ENCODE data around the gene HTRA2.
"Not testable (repeated sequence)": the region's sequence is repeated elsewhere in the genome, so short reads cannot be mapped to it uniquely, and the experiment has no call there.

Gene HTRA2

GRCh38 chr2:74529357-74530238 lies at the start of gene HTRA2, which contains the start of gene AUP1:
TSS of gene HTRA2 (plus strand) at chr2:74529933. CDS start at chr2:74530007, 74 bp downstream.
TSS of gene AUP1 (minus strand) at chr2:74529706. CDS start at chr2:74529629, 77 bp downstream.
- DNase-seq: peak; percentile 91

- DNase-seq: no peak
These were observed 48.3 kb upstream of the HTRA2 start for GRCh38 chr2:74481431-74481830.

GRCh38 chr2:74481961-74482800 lies 47.6 kb upstream of the HTRA2 start:
- peak; percentile 69 for DNase-seq

DNA sequence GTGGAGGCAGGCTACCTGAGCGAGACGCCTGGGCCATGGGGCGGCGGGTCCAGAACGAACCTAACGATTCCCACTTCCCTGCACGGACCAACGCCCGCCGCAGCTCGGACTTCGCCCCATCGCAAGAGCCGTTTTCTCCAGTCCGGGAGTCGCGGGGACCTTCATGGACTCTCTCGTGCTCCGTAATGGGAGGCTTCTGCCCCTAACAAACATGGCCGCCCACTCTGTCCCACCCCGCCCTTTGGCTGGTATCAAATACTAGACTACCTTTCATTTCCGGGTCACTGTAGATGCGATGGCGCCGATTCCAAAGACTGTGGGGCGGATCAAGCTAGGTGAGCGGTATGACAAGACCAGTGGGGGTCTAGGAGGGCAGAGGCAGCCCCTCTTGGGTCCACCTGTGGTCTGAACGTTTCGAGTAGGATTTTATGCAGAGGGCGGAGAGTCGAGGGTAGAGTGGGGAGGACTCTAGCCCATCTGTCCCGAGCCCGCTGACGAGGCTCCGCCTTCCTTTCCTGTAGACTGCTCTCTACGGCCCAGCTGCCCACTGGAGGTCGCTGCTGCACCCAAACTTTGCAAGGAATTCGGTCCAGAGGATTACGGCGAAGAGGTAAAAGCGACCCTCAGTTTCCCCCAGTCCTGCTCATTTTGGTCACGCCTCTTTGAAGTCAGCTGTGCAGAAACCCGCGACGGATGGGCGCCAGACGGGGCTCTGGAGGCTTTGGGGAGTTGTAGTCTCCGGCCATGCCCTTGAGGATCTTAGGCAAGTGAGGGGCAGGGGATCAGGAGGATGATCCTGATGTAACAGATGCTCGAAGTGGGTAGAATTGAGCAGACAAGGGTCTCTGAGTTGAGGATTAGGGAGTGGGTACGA lies 46.7 kb upstream of the HTRA2 start, which contains the start of the genes CCDC142 and TTC31:
Gene CCDC142, minus strand, starts transcription at position 198 of the 874 bp plus-strand sequence. Its CDS starts 161 bp downstream, at position 37.
Gene TTC31, plus strand, starts transcription at position 281 of the 874 bp plus-strand sequence. Its CDS starts 15 bp downstream, at position 296.
- peak; percentile 95 for DNase-seq

- DNase-seq: not testable (repeated sequence)
These were observed 46.0 kb upstream of the HTRA2 start for GRCh38 chr2:74483675-74484164.

DNA sequence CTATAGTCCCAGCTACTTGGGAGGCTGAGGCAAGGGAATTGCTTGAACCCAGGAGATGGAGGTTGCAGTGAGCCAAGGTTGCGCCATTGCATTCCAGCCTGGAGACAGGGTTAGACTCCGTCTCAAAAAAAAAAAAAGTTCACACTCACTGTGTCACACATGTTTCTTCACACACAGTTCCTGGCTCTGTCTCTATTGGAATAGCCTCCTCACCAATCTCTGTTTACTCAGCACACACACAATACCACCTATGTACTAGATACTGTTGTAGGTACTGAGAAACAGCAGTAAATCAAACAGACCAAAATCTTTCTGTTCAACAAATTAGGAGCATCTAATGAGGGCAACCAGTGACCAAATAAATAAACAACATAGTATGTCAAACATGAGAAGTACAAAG lies 43.6 kb upstream of the HTRA2 start:
- DNase-seq: no peak

GRCh38 chr2:74488643-74489481 lies 40.9 kb upstream of the HTRA2 start:
- no peak for DNase-seq

- no peak for DNase-seq
These were observed 39.8 kb upstream of the HTRA2 start for GRCh38 chr2:74489906-74490305.

- DNase-seq: no peak
These were observed 37.8 kb upstream of the HTRA2 start for GRCh38 chr2:74491648-74492544.

- no peak for DNase-seq
These were observed 36.2 kb upstream of the HTRA2 start for GRCh38 chr2:74493546-74493945.

- DNase-seq: no peak
These were observed 34.3 kb upstream of the HTRA2 start for GRCh38 chr2:74495440-74495839.

GRCh38 chr2:74496997-74497776 lies 32.5 kb upstream of the HTRA2 start:
- DNase-seq: no peak

- peak; percentile 27 for DNase-seq
These were observed 31.8 kb upstream of the HTRA2 start for GRCh38 chr2:74497777-74498499.

- DNase-seq: no peak
These were observed 31.1 kb upstream of the HTRA2 start for GRCh38 chr2:74498500-74499266.

GRCh38 chr2:74499267-74499939 lies 30.3 kb upstream of the HTRA2 start, which contains the start of gene LBX2:
TSS of gene LBX2 (minus strand) at chr2:74499603. CDS start at chr2:74499537, 66 bp downstream.
- no peak for DNase-seq

- DNase-seq: no peak
These were observed 29.7 kb upstream of the HTRA2 start for GRCh38 chr2:74499940-74500577.

DNA sequence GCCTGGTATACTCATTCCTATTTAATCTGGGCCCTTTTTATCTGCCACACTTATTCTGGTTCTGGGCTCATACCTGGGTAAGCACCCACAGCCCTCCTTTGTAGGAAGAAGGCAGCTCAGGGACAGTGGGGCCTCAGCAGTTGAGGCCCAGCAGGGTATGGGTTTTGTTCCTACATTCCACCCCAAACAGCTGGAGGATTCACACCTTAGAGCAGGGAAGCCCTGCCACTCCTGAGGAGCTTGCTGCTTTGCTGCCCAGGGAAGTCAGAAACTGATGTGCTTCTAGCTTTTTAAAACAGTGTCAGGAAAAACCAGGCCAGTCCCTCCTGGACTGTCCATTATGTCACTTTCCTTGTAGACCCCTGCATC lies 29.2 kb upstream of the HTRA2 start:
- no peak for DNase-seq
